K562 (cell line): Measurements from ENCODE around the gene C15orf61. TPM values are rescaled to one million over a fixed set of nuclear protein-coding genes. Genes with fewer than 3 reads are reported as not detected.

ENCODE experiments used
- NR2C2 ChIP-seq, 2 experiments: fragments of 200-800 bp in 1 of 2; sonication (Bioruptor generic) in 1 of 2; sonication (generic) in 1 of 2; formaldehyde crosslinking in 1 of 2; IDR thresholded peaks; 2 replicates each; pipeline versions ENCODE4 v1.6.1 to v1.8.0; 2016 to 2022; ENCODE audit warnings: mild to moderate bottlenecking in 1 of 2, missing compliant biosample characterization in 1 of 2, missing genetic modification characterization in 1 of 2, missing genetic modification reagents in 1 of 2
- NRF1 ChIP-seq, 2 experiments: fragments of 450-650 bp; IDR thresholded peaks in 1 of 2; conservative IDR thresholded peaks in 1 of 2; 2 replicates each; pipeline ENCODE4 v1.6.1; 2014; ENCODE audit warnings: mild to moderate bottlenecking in 2 of 2
- SAFB ChIP-seq: fragments of 200-400 bp; formaldehyde crosslinking; IDR thresholded peaks from 2 replicates; pipeline ENCODE4 v1.6.1; 2017; ENCODE audit warnings: low read depth, low read length, borderline replicate concordance
- SAP30 ChIP-seq: fragments of 200-600 bp; sonication (generic); IDR thresholded peaks from 2 replicates; pipeline ENCODE4 v1.6.1; 2012; ENCODE audit warnings: borderline replicate concordance, low read depth, mild to moderate bottlenecking, moderate library complexity, low read length, control low read depth, inconsistent platforms; ENCODE audit not compliant: insufficient read depth, poor library complexity, severe bottlenecking
- SOX6 ChIP-seq: fragments of 450-650 bp; IDR thresholded peaks from 2 replicates; pipeline ENCODE4 v1.6.1; 2014; ENCODE audit warnings: mild to moderate bottlenecking
- SREBF1 ChIP-seq: fragments of 150-350 bp; IDR thresholded peaks from 2 replicates; pipeline ENCODE4 v1.6.1; 2014; ENCODE audit warnings: antibody characterized with exemption, low read depth, low read length, borderline replicate concordance
- SUPT5H ChIP-seq: fragments of 450-650 bp; IDR thresholded peaks from 2 replicates; pipeline ENCODE4 v1.6.1; 2016
- TAF7 ChIP-seq: fragments of 450-650 bp; IDR thresholded peaks from 2 replicates; pipeline ENCODE4 v1.6.1; 2016; ENCODE audit warnings: missing genetic modification characterization, missing compliant biosample characterization
- ZNF764 ChIP-seq: fragments of 250-450 bp; sonication (Bioruptor Pico); IDR thresholded peaks from 2 replicates; pipeline ENCODE4 v1.4.0; 2020; ENCODE audit warnings: low read depth, mild to moderate bottlenecking, moderate library complexity
- polyA plus RNA-seq, 8 experiments: library from polyadenylated mRNA; depleted of rRNA in 4 of 8; stranded (reverse) in 5 of 8; unstranded in 3 of 8; fragments of >200 nt; fragmentation: Nextera tagmentation in 2 of 8; fragmentation: Illumina TruSeq in 1 of 8; extraction: Ambion mirVana in 2 of 8; extraction: Trizol in 1 of 8; gene quantifications; 2 replicates each; pipeline versions ENCODE4 v1.2.1 to v1.2.3, GENCODE V29; 2011 to 2014; ENCODE audit warnings: inconsistent platforms in 1 of 8, missing spikeins in 1 of 8
- total RNA-seq, 7 experiments: library from RNA; depleted of rRNA in 6 of 7; stranded (reverse); fragments of >200 nt in 6 of 7; fragmentation: Illumina TruSeq in 2 of 7; extraction: Trizol in 2 of 7; gene quantifications; 2 replicates each; pipeline versions ENCODE4 v1.2.1 to v1.2.3, GENCODE V29; 2011 to 2021; ENCODE audit warnings: low replicate concordance in 1 of 7
- TF ChIP-seq, protein P1 (sequence below): sonication (generic); formaldehyde crosslinking; IDR thresholded peaks from 2 replicates; pipeline ENCODE4 v1.8.0; 2023; ENCODE audit warnings: missing genetic modification reagents, mild to moderate bottlenecking, borderline replicate concordance
- TF ChIP-seq, protein P2 (sequence below): fragments of 250-450 bp; sonication (Bioruptor Pico); IDR thresholded peaks from 2 replicates; pipeline ENCODE4 v1.4.0; 2020
- TF ChIP-seq, protein P3 (sequence below): IDR thresholded peaks from 2 replicates; pipeline ENCODE4 v1.6.1; 2014; ENCODE audit warnings: antibody characterized with exemption

Gene C15orf61
- total and polyA plus RNA-seq, 9 of the 15 experiments (the other 6 are each of a cell fraction or from before 2014, with no cell fraction given), result 1.6 to 10.5 (median 4.3) TPM

DNA sequence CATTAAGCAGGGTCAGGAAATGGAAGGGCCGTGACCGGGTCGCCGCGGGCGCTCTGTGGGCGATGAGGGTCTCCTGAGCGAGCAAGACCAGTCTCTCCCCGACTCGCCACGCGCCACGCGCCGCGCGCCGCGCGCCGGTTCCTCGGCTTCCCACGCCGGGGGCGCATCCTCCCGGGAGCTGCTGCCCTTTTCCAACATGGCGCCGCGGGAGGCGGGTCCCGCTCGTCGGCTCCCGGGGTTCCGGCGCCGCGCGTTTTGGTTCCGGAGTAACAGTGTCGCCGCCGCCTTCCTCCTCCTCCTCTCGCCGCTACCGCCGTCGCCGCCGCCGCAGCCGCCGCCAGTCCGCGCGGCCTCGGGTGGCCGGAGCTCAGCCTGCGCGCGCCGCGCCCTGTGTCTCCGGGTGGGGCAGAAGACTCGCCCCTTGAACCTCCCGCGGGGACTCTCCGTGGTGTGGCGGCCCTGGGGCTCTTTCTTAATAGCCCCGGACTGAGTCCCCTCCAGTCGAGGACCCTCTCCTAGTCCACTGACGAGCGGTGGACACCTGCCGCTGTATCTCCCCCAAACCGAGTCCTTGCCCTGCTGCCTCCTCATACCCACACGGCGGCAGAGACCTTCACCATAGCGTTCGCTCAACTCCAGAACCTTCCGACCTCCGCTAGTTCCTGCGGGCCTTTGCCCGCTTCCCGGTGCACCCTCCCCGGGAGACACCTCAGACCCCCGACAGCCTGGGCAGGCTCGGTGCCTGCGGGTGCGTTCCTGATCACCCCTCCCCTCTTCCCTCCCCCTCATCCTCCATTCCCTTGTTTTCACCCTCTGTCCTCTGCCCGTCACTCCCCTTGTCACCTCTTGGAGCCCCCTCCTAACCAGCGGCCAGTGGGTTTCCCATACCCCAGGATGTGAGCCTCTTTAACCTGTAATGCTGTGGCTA is 21.8 kb downstream of the C15orf61 start, which contains the start of gene MAP2K5 (continued):
- TF ChIP-seq SAFB, result peak; percentile 94
- TF ChIP-seq, protein P1, sequence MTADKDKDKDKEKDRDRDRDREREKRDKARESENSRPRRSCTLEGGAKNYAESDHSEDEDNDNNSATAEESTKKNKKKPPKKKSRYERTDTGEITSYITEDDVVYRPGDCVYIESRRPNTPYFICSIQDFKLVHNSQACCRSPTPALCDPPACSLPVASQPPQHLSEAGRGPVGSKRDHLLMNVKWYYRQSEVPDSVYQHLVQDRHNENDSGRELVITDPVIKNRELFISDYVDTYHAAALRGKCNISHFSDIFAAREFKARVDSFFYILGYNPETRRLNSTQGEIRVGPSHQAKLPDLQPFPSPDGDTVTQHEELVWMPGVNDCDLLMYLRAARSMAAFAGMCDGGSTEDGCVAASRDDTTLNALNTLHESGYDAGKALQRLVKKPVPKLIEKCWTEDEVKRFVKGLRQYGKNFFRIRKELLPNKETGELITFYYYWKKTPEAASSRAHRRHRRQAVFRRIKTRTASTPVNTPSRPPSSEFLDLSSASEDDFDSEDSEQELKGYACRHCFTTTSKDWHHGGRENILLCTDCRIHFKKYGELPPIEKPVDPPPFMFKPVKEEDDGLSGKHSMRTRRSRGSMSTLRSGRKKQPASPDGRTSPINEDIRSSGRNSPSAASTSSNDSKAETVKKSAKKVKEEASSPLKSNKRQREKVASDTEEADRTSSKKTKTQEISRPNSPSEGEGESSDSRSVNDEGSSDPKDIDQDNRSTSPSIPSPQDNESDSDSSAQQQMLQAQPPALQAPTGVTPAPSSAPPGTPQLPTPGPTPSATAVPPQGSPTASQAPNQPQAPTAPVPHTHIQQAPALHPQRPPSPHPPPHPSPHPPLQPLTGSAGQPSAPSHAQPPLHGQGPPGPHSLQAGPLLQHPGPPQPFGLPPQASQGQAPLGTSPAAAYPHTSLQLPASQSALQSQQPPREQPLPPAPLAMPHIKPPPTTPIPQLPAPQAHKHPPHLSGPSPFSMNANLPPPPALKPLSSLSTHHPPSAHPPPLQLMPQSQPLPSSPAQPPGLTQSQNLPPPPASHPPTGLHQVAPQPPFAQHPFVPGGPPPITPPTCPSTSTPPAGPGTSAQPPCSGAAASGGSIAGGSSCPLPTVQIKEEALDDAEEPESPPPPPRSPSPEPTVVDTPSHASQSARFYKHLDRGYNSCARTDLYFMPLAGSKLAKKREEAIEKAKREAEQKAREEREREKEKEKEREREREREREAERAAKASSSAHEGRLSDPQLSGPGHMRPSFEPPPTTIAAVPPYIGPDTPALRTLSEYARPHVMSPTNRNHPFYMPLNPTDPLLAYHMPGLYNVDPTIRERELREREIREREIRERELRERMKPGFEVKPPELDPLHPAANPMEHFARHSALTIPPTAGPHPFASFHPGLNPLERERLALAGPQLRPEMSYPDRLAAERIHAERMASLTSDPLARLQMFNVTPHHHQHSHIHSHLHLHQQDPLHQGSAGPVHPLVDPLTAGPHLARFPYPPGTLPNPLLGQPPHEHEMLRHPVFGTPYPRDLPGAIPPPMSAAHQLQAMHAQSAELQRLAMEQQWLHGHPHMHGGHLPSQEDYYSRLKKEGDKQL (CRISPR knock-in tag), result no peak
- TF ChIP-seq SUPT5H, result peak; percentile 75
- peak; percentile 94 for TF ChIP-seq NR2C2 (CRISPR knock-in tag; IDR thresholded peaks at IDR 0.05)
- TF ChIP-seq NR2C2 (tag; IDR thresholded peaks at IDR 0.05), result peak; percentile 100
- peak; percentile 31; the same call in 1 of the 2 replicates for TF ChIP-seq SOX6
- TF ChIP-seq SREBF1, result 0 out of 2 replicates have a peak, but pooled peaks have one; percentile 19
- TF ChIP-seq SAP30, result peak; percentile 15
- peak; percentile 74 to 76 for TF ChIP-seq NRF1 (conservative IDR thresholded peaks at IDR 0.05 in 1 of 2, IDR thresholded peaks at IDR 0.05 in 1 of 2)
- no peak for TF ChIP-seq ZNF764
- TF ChIP-seq, protein P2, sequence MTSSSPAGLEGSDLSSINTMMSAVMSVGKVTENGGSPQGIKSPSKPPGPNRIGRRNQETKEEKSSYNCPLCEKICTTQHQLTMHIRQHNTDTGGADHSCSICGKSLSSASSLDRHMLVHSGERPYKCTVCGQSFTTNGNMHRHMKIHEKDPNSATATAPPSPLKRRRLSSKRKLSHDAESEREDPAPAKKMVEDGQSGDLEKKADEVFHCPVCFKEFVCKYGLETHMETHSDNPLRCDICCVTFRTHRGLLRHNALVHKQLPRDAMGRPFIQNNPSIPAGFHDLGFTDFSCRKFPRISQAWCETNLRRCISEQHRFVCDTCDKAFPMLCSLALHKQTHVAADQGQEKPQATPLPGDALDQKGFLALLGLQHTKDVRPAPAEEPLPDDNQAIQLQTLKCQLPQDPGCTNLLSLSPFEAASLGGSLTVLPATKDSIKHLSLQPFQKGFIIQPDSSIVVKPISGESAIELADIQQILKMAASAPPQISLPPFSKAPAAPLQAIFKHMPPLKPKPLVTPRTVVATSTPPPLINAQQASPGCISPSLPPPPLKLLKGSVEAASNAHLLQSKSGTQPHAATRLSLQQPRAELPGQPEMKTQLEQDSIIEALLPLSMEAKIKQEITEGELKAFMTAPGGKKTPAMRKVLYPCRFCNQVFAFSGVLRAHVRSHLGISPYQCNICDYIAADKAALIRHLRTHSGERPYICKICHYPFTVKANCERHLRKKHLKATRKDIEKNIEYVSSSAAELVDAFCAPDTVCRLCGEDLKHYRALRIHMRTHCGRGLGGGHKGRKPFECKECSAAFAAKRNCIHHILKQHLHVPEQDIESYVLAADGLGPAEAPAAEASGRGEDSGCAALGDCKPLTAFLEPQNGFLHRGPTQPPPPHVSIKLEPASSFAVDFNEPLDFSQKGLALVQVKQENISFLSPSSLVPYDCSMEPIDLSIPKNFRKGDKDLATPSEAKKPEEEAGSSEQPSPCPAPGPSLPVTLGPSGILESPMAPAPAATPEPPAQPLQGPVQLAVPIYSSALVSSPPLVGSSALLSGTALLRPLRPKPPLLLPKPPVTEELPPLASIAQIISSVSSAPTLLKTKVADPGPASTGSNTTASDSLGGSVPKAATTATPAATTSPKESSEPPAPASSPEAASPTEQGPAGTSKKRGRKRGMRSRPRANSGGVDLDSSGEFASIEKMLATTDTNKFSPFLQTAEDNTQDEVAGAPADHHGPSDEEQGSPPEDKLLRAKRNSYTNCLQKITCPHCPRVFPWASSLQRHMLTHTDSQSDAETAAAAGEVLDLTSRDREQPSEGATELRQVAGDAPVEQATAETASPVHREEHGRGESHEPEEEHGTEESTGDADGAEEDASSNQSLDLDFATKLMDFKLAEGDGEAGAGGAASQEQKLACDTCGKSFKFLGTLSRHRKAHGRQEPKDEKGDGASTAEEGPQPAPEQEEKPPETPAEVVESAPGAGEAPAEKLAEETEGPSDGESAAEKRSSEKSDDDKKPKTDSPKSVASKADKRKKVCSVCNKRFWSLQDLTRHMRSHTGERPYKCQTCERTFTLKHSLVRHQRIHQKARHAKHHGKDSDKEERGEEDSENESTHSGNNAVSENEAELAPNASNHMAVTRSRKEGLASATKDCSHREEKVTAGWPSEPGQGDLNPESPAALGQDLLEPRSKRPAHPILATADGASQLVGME (CRISPR knock-in tag), result no peak
- peak; percentile 40; the same call in 1 of the 2 replicates for TF ChIP-seq TAF7 (tag)
- TF ChIP-seq, protein P3, sequence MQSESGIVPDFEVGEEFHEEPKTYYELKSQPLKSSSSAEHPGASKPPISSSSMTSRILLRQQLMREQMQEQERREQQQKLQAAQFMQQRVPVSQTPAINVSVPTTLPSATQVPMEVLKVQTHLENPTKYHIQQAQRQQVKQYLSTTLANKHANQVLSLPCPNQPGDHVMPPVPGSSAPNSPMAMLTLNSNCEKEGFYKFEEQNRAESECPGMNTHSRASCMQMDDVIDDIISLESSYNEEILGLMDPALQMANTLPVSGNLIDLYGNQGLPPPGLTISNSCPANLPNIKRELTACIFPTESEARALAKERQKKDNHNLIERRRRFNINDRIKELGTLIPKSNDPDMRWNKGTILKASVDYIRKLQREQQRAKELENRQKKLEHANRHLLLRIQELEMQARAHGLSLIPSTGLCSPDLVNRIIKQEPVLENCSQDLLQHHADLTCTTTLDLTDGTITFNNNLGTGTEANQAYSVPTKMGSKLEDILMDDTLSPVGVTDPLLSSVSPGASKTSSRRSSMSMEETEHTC, result no peak
